IMR-90 (cell line): ENCODE data around the gene BBS1. TPM values are rescaled to one million over a fixed set of nuclear protein-coding genes. Genes with fewer than 3 reads are reported as not detected.

Experiments used
- ATAC-seq: fragments of 200-7000 bp; cut with Tn5 transposase; 2 replicates; pipeline ENCODE4 v1.9.1; 2020; ENCODE audit warnings: low read depth, mild to moderate bottlenecking, moderate library complexity
- BruUV-seq: library from RNA; stranded (reverse); fragments of 400-500 nt; replicated peaks from 2 replicates; lab custom pipeline; 2021; lab: Mats Ljungman, UMichigan
- CTCF ChIA-PET: fragments of 300-600 bp; formaldehyde crosslinking; extraction: SDS; loops from one replicate; lab custom pipeline; 2021; ENCODE audit warnings: antibody characterized with exemption; lab: Yijun Ruan, JAX
- POLR2A ChIA-PET: fragments of 300-600 bp; sonication (Branson Sonifier 250); formaldehyde crosslinking; loops from one replicate; lab custom pipeline; 2022; ENCODE audit warnings: antibody characterized with exemption; ENCODE audit not compliant: unreplicated experiment; lab: Charles Lee
- DNase-seq: peaks from one replicate; pipeline ENCODE4 v3.0.0; 2013
- H2AFZ ChIP-seq: replicated peaks from 2 replicates; pipeline ENCODE3; 2013; ENCODE audit warnings: low read length, mild to moderate bottlenecking; ENCODE audit not compliant: poor library complexity
- H2AK5ac ChIP-seq: 2 replicates; pipeline ENCODE4 v1.6.1; 2013; ENCODE audit warnings: low read depth, low read length, inconsistent platforms
- H2AK9ac ChIP-seq: replicated peaks from 2 replicates; pipeline ENCODE3; 2013; ENCODE audit warnings: mild to moderate bottlenecking, low read depth, low read length, moderate library complexity; ENCODE audit not compliant: poor library complexity
- H2BK120ac ChIP-seq: 2 replicates; pipeline ENCODE4 v1.6.1; 2013; ENCODE audit warnings: low read depth, low read length, inconsistent platforms
- H2BK15ac ChIP-seq: 3 replicates; pipeline ENCODE4 v1.6.1; 2013; ENCODE audit warnings: low read depth, low read length, inconsistent platforms
- H2BK20ac ChIP-seq: 2 replicates; pipeline ENCODE4 v1.6.1; 2013; ENCODE audit warnings: low read depth, mild to moderate bottlenecking, inconsistent platforms, low read length, moderate library complexity
- H2BK5ac ChIP-seq: 2 replicates; pipeline ENCODE4 v1.6.1; 2013; ENCODE audit warnings: mild to moderate bottlenecking, low read depth, low read length, inconsistent platforms; ENCODE audit not compliant: poor library complexity, severe bottlenecking
- H3K14ac ChIP-seq: replicated peaks from 2 replicates; pipeline ENCODE4 v1.6.1; 2013; ENCODE audit warnings: low read depth, low read length, inconsistent platforms
- H3K18ac ChIP-seq: 2 replicates; pipeline ENCODE4 v1.6.1; 2013; ENCODE audit warnings: low read depth, low read length, control low read depth
- H3K23ac ChIP-seq: 2 replicates; pipeline ENCODE4 v1.6.1; 2013; ENCODE audit warnings: low read depth, low read length, inconsistent platforms
- H3K27ac ChIP-seq: 2 replicates; pipeline ENCODE4 v1.5.1; 2013; ENCODE audit warnings: mild to moderate bottlenecking, control low read depth, low read length; ENCODE audit not compliant: insufficient read depth
- H3K27me3 ChIP-seq: 2 replicates; pipeline ENCODE4 v1.6.1; 2013; ENCODE audit warnings: low read length; ENCODE audit not compliant: control insufficient read depth, insufficient read depth
- H3K36me3 ChIP-seq: 2 replicates; pipeline ENCODE4 v1.6.1; 2013; ENCODE audit warnings: low read length, mixed read lengths; ENCODE audit not compliant: control insufficient read depth, insufficient read depth
- H3K4ac ChIP-seq: 2 replicates; pipeline ENCODE4 v1.6.1; 2013; ENCODE audit warnings: low read depth, low read length, inconsistent platforms
- H3K4me1 ChIP-seq: 2 replicates; pipeline ENCODE4 v1.6.1; 2013; ENCODE audit warnings: low read length, mixed read lengths; ENCODE audit not compliant: control insufficient read depth, insufficient read depth
- H3K4me2 ChIP-seq: 2 replicates; pipeline ENCODE4 v1.6.1; 2013; ENCODE audit warnings: low read depth, mild to moderate bottlenecking, control low read depth, low read length, moderate library complexity
- H3K4me3 ChIP-seq: 2 replicates; pipeline ENCODE4 v1.5.1; 2013; ENCODE audit warnings: low read depth, mild to moderate bottlenecking, control low read depth, low read length, moderate library complexity; ENCODE audit not compliant: insufficient read depth
- H3K56ac ChIP-seq: 2 replicates; pipeline ENCODE4 v1.6.1; 2013; ENCODE audit warnings: low read length, inconsistent platforms; ENCODE audit not compliant: insufficient read depth; ENCODE audit errors: extremely low read depth
- H3K79me1 ChIP-seq, 2 experiments: 2 replicates each; pipeline ENCODE4 v1.6.1; 2013; ENCODE audit warnings: low read length in 2 of 2, inconsistent platforms in 1 of 2, low read depth in 1 of 2
- H3K9ac ChIP-seq: 2 replicates; pipeline ENCODE4 v1.6.1; 2013; ENCODE audit warnings: low read depth, low read length, control low read depth
- H3K9me1 ChIP-seq: 2 replicates; pipeline ENCODE4 v1.6.1; 2013; ENCODE audit warnings: low read length, inconsistent platforms; ENCODE audit not compliant: insufficient read depth
- H3K9me3 ChIP-seq: 2 replicates; pipeline ENCODE4 v1.6.1; 2013; ENCODE audit warnings: low read length; ENCODE audit not compliant: control insufficient read depth, insufficient read depth
- H4K20me1 ChIP-seq: 2 replicates; pipeline ENCODE4 v1.6.1; 2013; ENCODE audit warnings: low read length, inconsistent platforms; ENCODE audit not compliant: insufficient read depth
- H4K5ac ChIP-seq: 2 replicates; pipeline ENCODE4 v1.6.1; 2013; ENCODE audit warnings: mild to moderate bottlenecking, low read depth, low read length, control low read depth
- H4K8ac ChIP-seq, 2 experiments: 2 replicates each; pipeline ENCODE4 v1.6.1; 2013; ENCODE audit warnings: low read depth in 2 of 2, low read length in 2 of 2, control low read depth in 1 of 2, inconsistent platforms in 1 of 2
- H4K91ac ChIP-seq: 2 replicates; pipeline ENCODE4 v1.6.1; 2013; ENCODE audit warnings: low read depth, low read length, inconsistent platforms; ENCODE audit not compliant: insufficient read depth
- BHLHE40 ChIP-seq: fragments of 150-350 bp; IDR thresholded peaks from 2 replicates; pipeline ENCODE4 v1.6.1; 2016; ENCODE audit warnings: mild to moderate bottlenecking, low read depth, low read length
- CEBPB ChIP-seq: IDR thresholded peaks from 2 replicates; pipeline ENCODE4 v1.6.1; 2012; ENCODE audit warnings: low read depth, low read length, improper control_type of control experiment
- ELK1 ChIP-seq: fragments of 150-350 bp; IDR thresholded peaks from 2 replicates; pipeline ENCODE4 v1.6.1; 2016; ENCODE audit warnings: low read depth, mild to moderate bottlenecking, low read length, moderate library complexity, borderline replicate concordance
- MAFK ChIP-seq: IDR thresholded peaks from 2 replicates; pipeline ENCODE4 v1.6.1; 2012; ENCODE audit warnings: low read depth, low read length, improper control_type of control experiment
- MAZ ChIP-seq: IDR thresholded peaks from 2 replicates; pipeline ENCODE4 v1.6.1; 2012; ENCODE audit warnings: low read depth, mild to moderate bottlenecking, low read length, improper control_type of control experiment, moderate library complexity, borderline replicate concordance
- WGBS, 2 experiments: methylation state at CpG; one replicate each; pipeline versions ENCODE4 v1.1.5 to v1.1.7; 2013; ENCODE audit warnings: missing lambda C conversion rate in 2 of 2; ENCODE audit not compliant: insufficient read length in 1 of 2; ENCODE audit errors: extremely low coverage in 2 of 2; 5-methylcytosine and 5-hydroxymethylcytosine counted together
- dilution Hi-C: fragments of 300-500 bp; cut with HindIII; formaldehyde crosslinking; loops from one replicate; pipeline ENCODE4 v1.14.3; 2018; ENCODE audit warnings: low sequenced_read_pairs; ENCODE audit not compliant: unreplicated experiment
- in situ Hi-C: fragments of 300-500 bp; cut with MboI; formaldehyde crosslinking; loops from 3 replicates; pipeline ENCODE4 v1.14.3; 2019; ENCODE audit warnings: low sequenced_read_pairs, inconsistent platforms, mixed read lengths
- intact Hi-C: fragments of 100-400 bp; cut with micrococcal nuclease; formaldehyde crosslinking; loops from 2 replicates; pipeline ENCODE4 v1.10.0; 2022
- polyA plus RNA-seq, 3 experiments: library from polyadenylated mRNA; depleted of rRNA; stranded (reverse); fragments of >200 nt; gene quantifications; 2 replicates each; pipeline ENCODE4 v1.2.3, GENCODE V29; 2012; ENCODE audit warnings: low replicate concordance in 1 of 3
- total RNA-seq: library from RNA; depleted of rRNA; stranded (reverse); fragments of >200 nt; gene quantifications from 2 replicates; pipeline ENCODE4 v1.2.3, GENCODE V29; 2012

Gene BBS1
- total and polyA plus RNA-seq, 2 of the 4 experiments (the other 2 are of a cell fraction), result 16.5 to 20.6 TPM

- BruUV-seq, result no TSS peak
- H3K27me3 ChIP-seq, result no peaks in the 10 kb centered on the region
- H3K9me3 ChIP-seq, result no peaks in the 10 kb centered on the region
- no peak overlapping the region for H4K91ac ChIP-seq
- ATAC-seq, result no peak
- no peak overlapping the region for H3K18ac ChIP-seq
- H4K8ac ChIP-seq, result no peak overlapping the region
- intact Hi-C loops (no loop called here), in situ Hi-C loops (no loop called here), dilution Hi-C loops (no loop called here)
- ChIA-PET POLR2A (no interaction called here), CTCF (no interaction called here)
- H3K9me1 ChIP-seq, result peaks cover 5% of the 10 kb centered on the region; the same call in 1 of the 2 replicates
- no peak overlapping the region for H3K14ac ChIP-seq
- no peak overlapping the region for H2BK20ac ChIP-seq
- H2BK5ac ChIP-seq, result no peak overlapping the region
- TF ChIP-seq CEBPB (no peak), ELK1 (no peak), MAZ (no peak), BHLHE40 (no peak), MAFK (no peak)
- no peak overlapping the region for H2AFZ ChIP-seq
- H3K27ac ChIP-seq, result no peak overlapping the region
- no peak overlapping the region for H3K56ac ChIP-seq
- no peak overlapping the region for H2BK15ac ChIP-seq
- no peak for DNase-seq
- no peak overlapping the region for H4K5ac ChIP-seq
- H3K4ac ChIP-seq, result no peak overlapping the region
- H3K9ac ChIP-seq, result no peak overlapping the region
- H3K4me3 ChIP-seq, result no peak overlapping the region
- 79% methylated on average over 3 of the region's 16 CpGs; no CpG with 5 or more reads in 1 of the 2 experiments for WGBS, 2 experiments
- no peak overlapping the region for H3K23ac ChIP-seq
- peaks cover 4% of the 10 kb centered on the region; the same call in 1 of the 2 replicates for H4K20me1 ChIP-seq
- H2AK9ac ChIP-seq, result no peak overlapping the region
- H3K4me1 ChIP-seq, result peaks cover 6% of the 10 kb centered on the region
- peaks cover 26% of the 10 kb centered on the region; the same call in 1 of the 2 replicates for H3K36me3 ChIP-seq
- H2AK5ac ChIP-seq, result no peak overlapping the region
- peaks cover 3 to 9% of the 10 kb centered on the region in 2 experiments; a peak in 2 of 4 replicates for H3K79me1 ChIP-seq
- no peak overlapping the region for H3K4me2 ChIP-seq
- no peak overlapping the region for H2BK120ac ChIP-seq
These were observed 28.9 kb downstream of the BBS1 start for GRCh38 chr11:66539170-66539869.
